Left lung (tissue), 14 donors: ENCODE results near the gene ZNF81. TPM values are rescaled to one million over a fixed set of nuclear protein-coding genes. Genes with fewer than 3 reads are reported as not detected.

Experiments
- ATAC-seq: fragments of 200-7000 bp; cut with Tn5 transposase; one replicate; pipeline ENCODE4 v1.9.1; 2020; ENCODE audit warnings: moderate library complexity
- DNase-seq, 4 donors: peaks; one replicate each; pipeline ENCODE4 v3.0.0-alpha.2; 2013 to 2020
- H3K27ac ChIP-seq, 2 donors: fragments of 200-600 bp; sonication (generic) in 1 of 2; one replicate each; pipeline versions ENCODE4 v1.5.0 to v1.8.0; 2020 to 2021
- H3K27me3 ChIP-seq, 2 donors: fragments of 200-600 bp; sonication (generic) in 1 of 2; one replicate each; pipeline versions ENCODE4 v1.5.0 to v1.8.0; 2020 to 2021
- H3K36me3 ChIP-seq, 2 donors: fragments of 200-600 bp; sonication (generic) in 1 of 2; one replicate each; pipeline versions ENCODE4 v1.5.0 to v1.8.0; 2020 to 2021
- H3K4me1 ChIP-seq, 2 donors: fragments of 200-600 bp; one replicate each; pipeline ENCODE4 v1.8.0; 2021
- H3K4me3 ChIP-seq, 2 donors: fragments of 200-600 bp; sonication (generic) in 1 of 2; one replicate each; pipeline versions ENCODE4 v1.5.0 to v1.8.0; 2020 to 2021; ENCODE audit warnings: mild to moderate bottlenecking in 1 of 2
- H3K9me3 ChIP-seq, 2 donors: fragments of 200-600 bp; sonication (generic) in 1 of 2; one replicate each; pipeline versions ENCODE4 v1.5.0 to v1.8.0; 2020 to 2021
- CTCF ChIP-seq, 2 donors: fragments of 200-600 bp; sonication (generic) in 1 of 2; IDR thresholded peaks; one replicate each; pipeline versions ENCODE4 v1.5.0 to v1.8.0; 2021; ENCODE audit warnings: antibody characterized with exemption in 2 of 2
- intact Hi-C, 2 donors: fragments of 100-400 bp; cut with DNase I; formaldehyde crosslinking; loops; one replicate each; pipeline versions ENCODE4 v1.11.2 to v1.14.2; 2022
- long read RNA-seq, 12 donors: library from polyadenylated mRNA in 2 of 12; unstranded in 2 of 12; transcript quantifications; one replicate each; pipeline ENCODE4 v2.0.0 and lab custom pipeline, GENCODE V29; 2019 to 2026
- polyA plus RNA-seq, 6 donors: library from polyadenylated mRNA; unstranded; fragments of 120-200 nt; gene quantifications; one replicate each; pipeline ENCODE4 v1.2.1, GENCODE V29; 2013; ENCODE audit not compliant: insufficient read length in 6 of 6
- total RNA-seq, 2 donors: library from RNA; stranded (reverse); fragmentation: NEBNext Ultra II Directional; extraction: Animal tissue kit (Norgen Biotek cat#: 25700); gene quantifications; one replicate each; pipeline ENCODE4 v1.2.1, GENCODE V29; 2021
- donor health status: DM: no; HTN: yes; CAD: no.
- donor health status: DM: no; HTN: no; CAD: no.

Gene ZNF81
- total RNA-seq (10 to 100 TPM in 1 of 2 donors, 1 to 10 TPM in 1; 8.5 to 12.3 TPM), polyA plus RNA-seq (1 to 10 TPM; 5.8 to 9.1 (median 6.5) TPM)
- long read RNA-seq, donor 1, full-length matches to known transcripts: 1 of 1 reads
- long read RNA-seq, donor 1, partial matches to known transcripts: 0 of 1 reads
- long read RNA-seq, donor 1, other reads (novel, unspliced or antisense): 0 of 1 reads
- long read RNA-seq, donor 2, full-length matches to known transcripts: 2 of 7 reads
- long read RNA-seq, donor 2, partial matches to known transcripts: 5 of 7 reads
- long read RNA-seq, donor 2, other reads (novel, unspliced or antisense): 0 of 7 reads
- long read RNA-seq, donor 3, full-length matches to known transcripts: 1 of 1 reads
- long read RNA-seq, donor 3, partial matches to known transcripts: 0 of 1 reads
- long read RNA-seq, donor 3, other reads (novel, unspliced or antisense): 0 of 1 reads
- long read RNA-seq, donor 4, full-length matches to known transcripts: 1 of 1 reads
- long read RNA-seq, donor 4, partial matches to known transcripts: 0 of 1 reads
- long read RNA-seq, donor 4, other reads (novel, unspliced or antisense): 0 of 1 reads
- long read RNA-seq, donor 5, full-length matches to known transcripts: 2 of 2 reads
- long read RNA-seq, donor 5, partial matches to known transcripts: 0 of 2 reads
- long read RNA-seq, donor 5, other reads (novel, unspliced or antisense): 0 of 2 reads
- long read RNA-seq, donor 6: 0 reads
- long read RNA-seq, donor 7: 0 reads
- long read RNA-seq, donor 8: 0 reads
- long read RNA-seq, donor 9: 0 reads
- long read RNA-seq, donor 10: 0 reads
- long read RNA-seq, donor 11, full-length matches to known transcripts: 1 of 1 reads
- long read RNA-seq, donor 11, partial matches to known transcripts: 0 of 1 reads
- long read RNA-seq, donor 11, other reads (novel, unspliced or antisense): 0 of 1 reads
- long read RNA-seq, donor 12: 0 reads

- Histone ChIP-seq H3K4me1 (peaks cover 4 to 10% of the 10 kb centered on the region in 2 donors), H3K27ac (peak within 1 kb of the TSS; percentile 34 to 58), H3K36me3 (no peaks in the 10 kb centered on the region), H3K4me3 (peak within 1 kb of the TSS; percentile 30 to 54), H3K27me3 (no peaks in the 10 kb centered on the region), H3K9me3 (no peaks in the 10 kb centered on the region)
- peak; percentile 98 for ATAC-seq
- intact Hi-C loops: loop anchor here in 1 of 2 donors (10.0 kb wide), 1 partner anchor 188 kb away; no protein-coding TSS in a partner anchor
- DNase-seq: peak; percentile 92 to 97 (median 96)
- no peak for TF ChIP-seq CTCF (IDR thresholded peaks at IDR 0.05)
These were observed at the start of gene ZNF81 for GRCh38 chrX:47836164-47837072. Gene ZNF81, plus strand, starts transcription at chrX:47836902. Its CDS starts 9,366 bp downstream, at chrX:47846268.

- no peaks in the 10 kb centered on the region for H3K4me1 ChIP-seq
- TF ChIP-seq CTCF (IDR thresholded peaks at IDR 0.05): no peak
- intact Hi-C loops: no loop called here
- no peaks in the 10 kb centered on the region for H3K9me3 ChIP-seq
- no peaks in the 10 kb centered on the region for H3K27me3 ChIP-seq
- DNase-seq (no peak), ATAC-seq (no peak)
- no peak overlapping the region for H3K4me3 ChIP-seq
- no peaks in the 10 kb centered on the region for H3K36me3 ChIP-seq
- no peak overlapping the region for H3K27ac ChIP-seq
These were observed 40.2 kb upstream of the ZNF81 start for GRCh38 chrX:47796433-47796906.

GRCh38 chrX:47797084-47797483 is 39.6 kb upstream of the ZNF81 start:
- Histone ChIP-seq H3K27me3 (no peaks in the 10 kb centered on the region), H3K4me3 (no peak overlapping the region), H3K4me1 (no peaks in the 10 kb centered on the region), H3K27ac (no peak overlapping the region), H3K36me3 (no peaks in the 10 kb centered on the region), H3K9me3 (no peaks in the 10 kb centered on the region)
- no peak for TF ChIP-seq CTCF (IDR thresholded peaks at IDR 0.05)
- no peak for DNase-seq
- intact Hi-C loops: no loop called here
- no peak for ATAC-seq

GRCh38 chrX:47798861-47799260 is 37.8 kb upstream of the ZNF81 start:
- H3K36me3 ChIP-seq: no peaks in the 10 kb centered on the region
- no peak for ATAC-seq

More at GRCh38 chrX:47798861-47799260, 37.8 kb upstream of the ZNF81 start:
- intact Hi-C loops: no loop called here
- H3K27ac ChIP-seq: no peak overlapping the region
- H3K4me3 ChIP-seq: no peak overlapping the region
- TF ChIP-seq CTCF (IDR thresholded peaks at IDR 0.05): no peak
- DNase-seq: no peak
- no peaks in the 10 kb centered on the region for H3K27me3 ChIP-seq
- no peaks in the 10 kb centered on the region for H3K9me3 ChIP-seq
- no peaks in the 10 kb centered on the region for H3K4me1 ChIP-seq
